Measurements from ENCODE around the gene ACHE. TPM values are rescaled to one million over a fixed set of nuclear protein-coding genes. Genes with fewer than 3 reads are reported as not detected.

The ACHE gene
- total RNA-seq, 6 experiments from 2014 or later, result 0.59 to 6.0 (median 3.0) TPM

DNA sequence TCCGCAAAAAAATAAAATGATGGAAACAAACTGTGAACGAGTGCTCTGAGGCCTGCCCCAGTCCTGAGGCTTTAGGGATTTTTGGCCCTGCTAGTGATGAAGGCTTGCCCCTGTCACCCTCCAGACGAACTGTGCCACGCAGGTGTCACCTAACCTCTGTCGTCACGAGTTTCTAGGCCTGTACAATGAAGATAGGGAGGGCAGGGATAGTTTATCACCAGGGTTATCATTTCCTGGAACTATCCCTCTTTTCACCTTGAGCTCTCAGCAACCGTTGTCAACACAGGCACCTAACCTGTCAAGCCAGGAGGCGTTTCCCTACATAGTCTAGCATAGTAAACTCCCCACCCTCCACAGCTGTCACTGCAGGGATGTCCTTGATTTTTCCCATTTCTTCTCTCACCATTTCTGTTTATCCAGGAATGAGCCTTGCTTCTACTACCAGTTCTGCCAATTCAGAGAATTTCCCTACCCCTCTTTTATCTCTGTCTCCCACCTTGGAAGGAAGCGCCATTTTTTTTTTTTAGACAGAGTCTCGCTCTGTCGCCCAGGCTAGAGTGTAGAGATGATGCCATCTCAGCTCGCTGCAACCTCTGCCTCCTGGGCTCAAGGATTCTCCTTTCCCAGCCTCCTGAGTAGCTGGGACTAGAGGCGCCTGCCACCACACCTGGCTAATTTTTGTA lies 2.2 kb upstream of the ACHE start:
- H3K4me1 ChIP-seq, result peaks cover 0 to 31% (median 3%) of the 10 kb centered on the region in 4 donors
- no peak overlapping the region for H3K4me3 ChIP-seq
- H3K9me3 ChIP-seq, result no peaks in the 10 kb centered on the region
- no peaks in the 10 kb centered on the region for H3K36me3 ChIP-seq
- no peaks in the 10 kb centered on the region for H3K27me3 ChIP-seq
- 61% methylated on average over 13 of the region's 13 CpGs for WGBS (ENCODE audit: insufficient coverage, low coverage, low lambda C conversion rate, missing lambda C conversion rate)
- DNase-seq, result no peak
- intact Hi-C loops (cut with DNase I), result loop anchor here in 1 of 2 donors (5.0 kb wide), 1 partner anchor 179 kb away; no protein-coding TSS in a partner anchor
- no peak overlapping the region for H3K27ac ChIP-seq
- no peak for TF ChIP-seq POLR2A (IDR thresholded peaks at IDR 0.05)
- TF ChIP-seq, protein P1, sequence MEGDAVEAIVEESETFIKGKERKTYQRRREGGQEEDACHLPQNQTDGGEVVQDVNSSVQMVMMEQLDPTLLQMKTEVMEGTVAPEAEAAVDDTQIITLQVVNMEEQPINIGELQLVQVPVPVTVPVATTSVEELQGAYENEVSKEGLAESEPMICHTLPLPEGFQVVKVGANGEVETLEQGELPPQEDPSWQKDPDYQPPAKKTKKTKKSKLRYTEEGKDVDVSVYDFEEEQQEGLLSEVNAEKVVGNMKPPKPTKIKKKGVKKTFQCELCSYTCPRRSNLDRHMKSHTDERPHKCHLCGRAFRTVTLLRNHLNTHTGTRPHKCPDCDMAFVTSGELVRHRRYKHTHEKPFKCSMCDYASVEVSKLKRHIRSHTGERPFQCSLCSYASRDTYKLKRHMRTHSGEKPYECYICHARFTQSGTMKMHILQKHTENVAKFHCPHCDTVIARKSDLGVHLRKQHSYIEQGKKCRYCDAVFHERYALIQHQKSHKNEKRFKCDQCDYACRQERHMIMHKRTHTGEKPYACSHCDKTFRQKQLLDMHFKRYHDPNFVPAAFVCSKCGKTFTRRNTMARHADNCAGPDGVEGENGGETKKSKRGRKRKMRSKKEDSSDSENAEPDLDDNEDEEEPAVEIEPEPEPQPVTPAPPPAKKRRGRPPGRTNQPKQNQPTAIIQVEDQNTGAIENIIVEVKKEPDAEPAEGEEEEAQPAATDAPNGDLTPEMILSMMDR (IDR thresholded peaks at IDR 0.05), result no peak
- peak in 1 of 4 donors; percentile 4 for ATAC-seq

DNA sequence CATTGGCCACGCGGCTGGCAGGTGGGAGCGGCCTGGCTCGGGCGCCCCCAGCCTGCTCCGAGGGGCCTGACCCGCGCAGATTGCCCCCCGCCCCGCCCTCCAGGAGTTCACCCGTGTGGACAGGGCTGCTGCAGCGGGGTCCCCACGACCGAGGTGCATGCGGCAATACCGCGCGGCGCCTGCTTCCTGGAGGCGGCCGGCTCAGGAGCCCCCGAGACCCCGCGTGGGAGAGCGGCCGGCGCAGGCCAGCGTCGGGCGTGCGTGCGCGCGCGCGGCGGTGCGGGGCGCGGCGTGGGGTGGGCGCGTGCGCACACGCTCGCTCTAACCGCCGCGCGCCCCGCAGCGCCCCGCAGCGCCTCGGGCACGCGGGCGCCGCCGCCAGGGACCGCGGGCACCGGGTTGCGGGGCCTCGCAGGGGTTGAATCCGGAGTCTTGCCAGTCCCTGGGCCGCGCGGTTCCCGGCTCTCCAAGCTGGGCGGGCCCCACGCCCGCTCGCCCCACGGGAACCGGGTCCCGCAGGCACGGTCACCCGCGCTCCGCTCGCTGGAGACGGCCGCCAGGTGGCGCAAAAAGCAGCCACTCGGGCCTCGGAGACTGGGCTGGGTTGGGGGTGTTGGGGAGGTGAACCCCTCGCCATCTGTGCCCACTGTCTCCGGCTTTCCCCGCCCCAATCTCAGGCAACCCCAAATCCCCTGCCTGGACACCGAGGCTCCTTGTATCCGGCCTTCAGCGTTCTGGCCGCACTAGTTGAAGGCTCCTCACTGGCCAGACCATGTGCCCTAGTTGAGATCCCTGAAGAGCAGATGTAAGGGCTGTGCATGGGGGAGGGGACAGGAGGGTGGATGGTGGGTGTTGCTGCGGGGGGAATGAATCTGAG lies 1.3 kb upstream of the ACHE start:
- Histone ChIP-seq H3K27ac (peak overlapping the region in 2 of 3 donors; percentile 40 to 60), H3K36me3 (no peaks in the 10 kb centered on the region), H3K4me1 (peaks cover 0 to 28% (median 3%) of the 10 kb centered on the region in 4 donors), H3K9me3 (no peaks in the 10 kb centered on the region), H3K27me3 (no peaks in the 10 kb centered on the region), H3K4me3 (peak overlapping the region; percentile 32 to 48 (median 43))
- DNase-seq (peak; percentile 62 to 80 (median 64)), ATAC-seq (peak; percentile 32 to 56 (median 43))
- TF ChIP-seq, protein P1 (IDR thresholded peaks at IDR 0.05), result peak; percentile 74 to 89 (median 79)
- no peak for TF ChIP-seq POLR2A (IDR thresholded peaks at IDR 0.05)
- intact Hi-C loops (cut with DNase I), result loop anchor here in 1 of 2 donors (5.0 kb wide), 1 partner anchor 180 kb away; no protein-coding TSS in a partner anchor
- 2% methylated on average over 5 of the region's 95 CpGs for WGBS (ENCODE audit: insufficient coverage, low coverage, low lambda C conversion rate, missing lambda C conversion rate)

DNA sequence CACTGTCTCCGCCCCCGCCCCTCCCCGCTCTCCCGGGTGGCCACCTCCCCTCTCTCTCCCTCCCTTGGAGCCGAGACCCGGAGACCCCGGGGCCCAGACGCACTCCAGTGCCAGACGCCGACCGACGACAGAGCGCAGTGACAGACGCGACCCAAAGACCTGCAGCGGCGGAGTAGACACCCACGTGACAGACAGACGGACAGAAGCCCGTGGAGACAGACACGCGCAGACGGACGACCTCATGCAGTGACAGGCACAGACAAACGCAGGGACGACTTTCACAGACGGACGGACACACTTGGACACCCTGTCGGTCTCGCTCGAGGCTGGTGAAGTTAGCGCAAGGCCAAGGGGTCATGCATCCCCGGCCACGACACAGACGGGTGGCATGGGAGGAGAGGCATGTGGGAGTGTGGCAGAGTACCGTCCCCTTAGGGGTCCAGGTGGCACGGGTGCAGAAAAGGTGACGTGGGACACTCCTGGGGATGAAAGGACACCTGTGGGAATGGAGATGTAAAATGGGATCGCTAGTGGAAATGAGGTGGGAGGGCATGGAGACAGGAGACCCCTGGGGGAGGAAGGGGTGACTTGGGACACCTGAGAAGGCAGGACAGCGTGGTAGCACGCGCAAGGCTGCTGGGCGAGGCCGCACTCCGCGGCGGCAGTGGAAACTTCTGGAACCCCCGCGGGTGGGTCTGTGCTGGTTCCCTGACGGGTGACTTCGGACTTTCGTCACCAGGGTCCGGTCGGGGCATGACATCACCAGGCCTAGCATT lies 456 bp upstream of the ACHE start:
- ATAC-seq, result peak; percentile 41 to 57 (median 53)
- intact Hi-C loops (cut with DNase I), result loop anchor here in 1 of 2 donors (5.0 kb wide), 1 partner anchor 181 kb away; no protein-coding TSS in a partner anchor
- H3K27ac ChIP-seq, result peak overlapping the region in 2 of 3 donors; percentile 60 to 67
- TF ChIP-seq POLR2A (IDR thresholded peaks at IDR 0.05), result peak; percentile 37
- TF ChIP-seq, protein P1 (IDR thresholded peaks at IDR 0.05), result no peak
- H3K9me3 ChIP-seq, result no peaks in the 10 kb centered on the region
- 2% methylated on average over 35 of the region's 54 CpGs for WGBS (ENCODE audit: insufficient coverage, low coverage, low lambda C conversion rate, missing lambda C conversion rate)
- DNase-seq, result peak; percentile 75 to 82 (median 76)
- no peaks in the 10 kb centered on the region for H3K27me3 ChIP-seq
- peaks cover 0 to 20% (median 3%) of the 10 kb centered on the region in 4 donors for H3K4me1 ChIP-seq
- peak overlapping the region in 2 of 3 donors; percentile 43 to 48 for H3K4me3 ChIP-seq
- no peaks in the 10 kb centered on the region for H3K36me3 ChIP-seq
